ENCODE results near the gene ACTMAP. TPM values are rescaled to one million over a fixed set of nuclear protein-coding genes. Genes with fewer than 3 reads are reported as not detected.

The ACTMAP gene
- polyA plus RNA-seq, 1 of the 3 experiments (the other 2 are of a cell fraction): 6.4 TPM

GRCh38 chr19:40724315-40724714, 26.0 kb downstream of the ACTMAP start:
- Histone ChIP-seq H2AFZ (ENCODE audit: low read depth) (no peak overlapping the region), H3F3A (replicated peaks; ENCODE audit: insufficient read depth) (no peaks in the 10 kb centered on the region), H3K36me3 (replicated peaks in 1 of 2; ENCODE audit: control insufficient read depth in 1 of 2, insufficient read depth in 2 of 2, low read length in 1 of 2) (peaks cover 0 to 38% of the 10 kb centered on the region in 2 experiments), H3K4me1 (ENCODE audit: control insufficient read depth in 1 of 2, insufficient read depth in 2 of 2, low read depth in 1 of 2, low read length in 1 of 2) (peaks cover 0 to 3% of the 10 kb centered on the region in 2 experiments; a peak in 1 of 4 replicates), H3K27me3 (ENCODE audit: insufficient read depth) (no peaks in the 10 kb centered on the region), H3K4me3 (ENCODE audit: low read depth in 2 of 2, low read length in 1 of 2) (no peak overlapping the region), H3K27ac (ENCODE audit: low read depth in 2 of 2, low read length in 1 of 2) (no peak overlapping the region), H3K9ac (no peak overlapping the region), H4K20me1 (ENCODE audit: insufficient read depth) (peaks cover 7% of the 10 kb centered on the region; the same call in 1 of the 2 replicates), H3K9me3 (no peaks in the 10 kb centered on the region), H3K4me2 (no peak overlapping the region), H3K79me2 (ENCODE audit: insufficient read depth) (peaks cover 57% of the 10 kb centered on the region), H3K9me2 (no peaks in the 10 kb centered on the region)
- ChIA-PET CTCF (interaction anchor here (0.6 kb wide), 1 partner anchor 90 kb away, joined by 3 read pairs; no protein-coding TSS in a partner anchor), POLR2A (no interaction called here)
- DNase-seq: no peak
- no peak for TF ChIP-seq USF1 (IDR thresholded peaks at IDR 0.05; ENCODE audit: borderline replicate concordance, low read depth)
- TF ChIP-seq REST (IDR thresholded peaks at IDR 0.05; ENCODE audit: low read depth, low read length): no peak
- TF ChIP-seq USF2 (IDR thresholded peaks at IDR 0.05; ENCODE audit: borderline replicate concordance, low read depth, low read length): no peak
- no peak for TF ChIP-seq TAF1 (IDR thresholded peaks at IDR 0.05; ENCODE audit: borderline replicate concordance, low read depth, low read length)
- no peak for TF ChIP-seq PBX3 (IDR thresholded peaks at IDR 0.05)
- TF ChIP-seq RFX5 (IDR thresholded peaks at IDR 0.05; ENCODE audit: low read length): no peak
- no peak for TF ChIP-seq SMC3 (IDR thresholded peaks at IDR 0.05; ENCODE audit: low read depth, low read length)
- no peak for TF ChIP-seq YY1 (IDR thresholded peaks at IDR 0.05; ENCODE audit: low read depth)
- no peak for TF ChIP-seq FOXM1 (IDR thresholded peaks at IDR 0.05; ENCODE audit: low read depth)
- no peak for TF ChIP-seq POLR2AphosphoS5 (IDR thresholded peaks at IDR 0.05; ENCODE audit: low read depth, low read length)
- no peak for TF ChIP-seq MAX (IDR thresholded peaks at IDR 0.05; ENCODE audit: low read depth)
- no peak for TF ChIP-seq NFIC (IDR thresholded peaks at IDR 0.05; ENCODE audit: borderline replicate concordance)
- no peak for TF ChIP-seq GABPA (IDR thresholded peaks at IDR 0.05; ENCODE audit: low read depth)
- TF ChIP-seq MEF2A (IDR thresholded peaks at IDR 0.05; ENCODE audit: borderline replicate concordance, low read depth): no peak
- no peak for TF ChIP-seq CHD2 (IDR thresholded peaks at IDR 0.05; ENCODE audit: low read length, partially characterized antibody)
- no peak for TF ChIP-seq CTCF (IDR thresholded peaks at IDR 0.05)
- TF ChIP-seq SIN3A (IDR thresholded peaks at IDR 0.05; ENCODE audit: borderline replicate concordance, low read depth, low read length): no peak
- TF ChIP-seq RCOR1 (IDR thresholded peaks at IDR 0.05; ENCODE audit: low read length): no peak
- no peak for TF ChIP-seq NRF1 (IDR thresholded peaks at IDR 0.05; ENCODE audit: low read depth, low read length)
- no peak for TF ChIP-seq JUND (IDR thresholded peaks at IDR 0.05)
- 99% methylated on average over 4 of the region's 4 CpGs for WGBS (ENCODE audit: low lambda C conversion rate)

Measured in SK-N-SH (cell line).